ENCODE data around the gene OLFM1. TPM values are rescaled to one million over a fixed set of nuclear protein-coding genes. Genes with fewer than 3 reads are reported as not detected.

OLFM1 gene
- total RNA-seq, 1 experiment from 2014 or later, result not detected

- no peak for DNase-seq (ENCODE audit: low spot score)
These were observed 82.3 kb downstream of the OLFM1 start for GRCh38 chr9:135169709-135170226.

GRCh38 chr9:135170535-135170934, 83.1 kb downstream of the OLFM1 start:
- DNase-seq (ENCODE audit: low spot score), result no peak

Other genes with a start within 250 kb of the OLFM1 start
- not detected in 2 replicates for gene FCN2, start 206.9 kb upstream of the OLFM1 start, total RNA-seq (2014; rRNA removed; shearing (Covaris generic))
- gene FCN1, start 169.8 kb upstream of the OLFM1 start, total RNA-seq (2014; rRNA removed; shearing (Covaris generic)), result not detected in 2 replicates

All from HT-29 (cell line).